Skin epidermis (tissue), 12 donors: ENCODE data around the gene SLAMF9.

Source experiments
- H3K27ac ChIP-seq, 21 experiments: fragments of 200-600 bp; sonication (generic) in 11 of 21; one replicate each; pipeline ENCODE4 v1.5.0; 2020; ENCODE audit warnings: mild to moderate bottlenecking in 3 of 21, inconsistent platforms in 2 of 21, moderate library complexity in 2 of 21
- H3K4me3 ChIP-seq, 7 experiments: fragments of 200-600 bp; sonication (generic) in 2 of 7; one replicate each; pipeline ENCODE4 v1.5.0; 2020; ENCODE audit warnings: inconsistent platforms in 2 of 7, mild to moderate bottlenecking in 2 of 7, moderate library complexity in 1 of 7

Gene SLAMF9

GRCh38 chr1:159978107-159978398, 24.0 kb upstream of the SLAMF9 start:
- H3K4me3 ChIP-seq: no peak overlapping the region
- H3K27ac ChIP-seq: no peak overlapping the region

GRCh38 chr1:159977364-159978106, 23.5 kb upstream of the SLAMF9 start:
- Histone ChIP-seq H3K4me3 (no peak overlapping the region), H3K27ac (no peak overlapping the region)

DNA sequence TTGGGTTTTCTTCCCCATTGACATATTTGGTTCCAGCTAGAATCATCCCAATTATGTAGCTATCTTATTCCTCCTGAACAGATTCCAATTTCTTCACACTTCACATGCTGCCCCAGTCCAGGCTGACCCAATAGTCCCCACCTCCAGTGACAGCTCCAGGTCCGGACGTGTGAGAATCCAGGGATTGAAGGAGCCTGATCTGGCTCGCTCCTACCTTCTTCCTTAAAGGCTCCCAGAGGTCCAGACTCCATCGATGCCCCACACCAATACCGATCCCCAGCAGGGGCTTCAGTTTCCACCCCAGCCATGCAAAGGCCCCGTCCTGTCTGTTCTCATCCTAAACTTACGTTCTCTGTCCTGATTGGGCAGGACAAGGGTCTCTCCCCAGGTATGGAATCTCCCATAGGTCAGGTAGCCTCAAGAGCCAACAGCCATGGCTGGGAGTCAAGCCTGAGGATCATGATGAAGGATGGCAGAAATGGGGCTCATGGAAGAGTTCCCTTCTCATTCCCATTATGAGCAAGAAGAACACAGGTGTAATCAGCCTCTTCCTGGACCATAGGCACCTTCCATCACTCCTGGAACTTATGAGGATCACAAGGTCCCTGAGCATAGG, 20.4 kb upstream of the SLAMF9 start:
- H3K27ac ChIP-seq: no peak overlapping the region
- H3K4me3 ChIP-seq: no peak overlapping the region

DNA sequence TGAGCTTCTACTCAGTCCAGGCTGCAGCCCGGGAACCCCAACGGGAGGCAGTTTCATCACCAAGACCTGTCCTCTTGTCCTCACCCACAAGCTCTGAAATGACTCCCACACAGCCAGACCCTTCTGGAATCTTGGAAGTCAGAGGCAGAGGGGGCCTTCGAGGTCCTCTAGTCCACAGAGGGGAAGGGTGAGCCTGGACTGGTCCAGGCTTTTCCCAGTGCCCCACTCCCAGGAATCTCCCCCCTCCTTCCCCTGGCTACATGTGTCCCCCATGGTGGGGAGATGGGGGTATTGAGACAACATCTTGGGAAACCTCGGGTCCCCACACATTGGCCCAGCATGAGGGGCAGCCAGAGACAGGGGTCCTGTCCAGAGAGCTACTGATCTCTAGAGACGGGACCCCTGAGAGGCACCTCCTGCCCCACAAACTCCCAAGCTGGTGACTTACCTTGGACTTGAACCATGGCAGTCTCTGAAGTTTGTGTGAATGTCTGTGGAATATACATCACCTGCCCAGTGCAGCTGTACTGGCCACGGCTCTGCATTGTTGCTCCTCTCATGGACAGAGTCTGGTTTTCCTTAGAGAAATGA, 19.4 kb upstream of the SLAMF9 start:
- no peak overlapping the region for H3K27ac ChIP-seq
- no peak overlapping the region for H3K4me3 ChIP-seq

GRCh38 chr1:159972443-159973205, 18.6 kb upstream of the SLAMF9 start:
- H3K27ac ChIP-seq: no peak overlapping the region

GRCh38 chr1:159970932-159971342, 16.9 kb upstream of the SLAMF9 start:
- no peak overlapping the region for H3K4me3 ChIP-seq
- no peak overlapping the region for H3K27ac ChIP-seq

More at GRCh38 chr1:159972443-159973205, 18.6 kb upstream of the SLAMF9 start:
- H3K4me3 ChIP-seq: no peak overlapping the region

DNA sequence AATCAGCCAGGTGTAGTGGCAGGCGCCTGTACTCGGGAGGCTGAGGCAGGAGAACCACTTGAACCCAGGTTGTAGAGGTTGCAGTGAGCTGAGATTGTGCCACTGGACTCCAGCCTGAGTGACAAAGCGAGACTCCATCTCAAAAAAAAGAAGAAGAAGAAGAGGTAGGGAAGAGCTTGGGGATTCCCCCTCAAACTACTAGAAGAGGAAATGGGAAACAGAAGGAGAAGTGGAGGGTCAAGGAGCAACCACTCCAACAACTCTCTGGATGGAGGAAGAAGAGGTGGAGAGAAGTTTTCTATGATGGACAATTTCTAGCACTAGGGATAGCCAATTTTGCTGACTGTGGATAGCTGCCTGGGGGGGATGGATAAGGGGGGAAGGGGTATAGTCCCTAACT, 14.9 kb upstream of the SLAMF9 start:
- Histone ChIP-seq H3K27ac (no peak overlapping the region), H3K4me3 (no peak overlapping the region)

DNA sequence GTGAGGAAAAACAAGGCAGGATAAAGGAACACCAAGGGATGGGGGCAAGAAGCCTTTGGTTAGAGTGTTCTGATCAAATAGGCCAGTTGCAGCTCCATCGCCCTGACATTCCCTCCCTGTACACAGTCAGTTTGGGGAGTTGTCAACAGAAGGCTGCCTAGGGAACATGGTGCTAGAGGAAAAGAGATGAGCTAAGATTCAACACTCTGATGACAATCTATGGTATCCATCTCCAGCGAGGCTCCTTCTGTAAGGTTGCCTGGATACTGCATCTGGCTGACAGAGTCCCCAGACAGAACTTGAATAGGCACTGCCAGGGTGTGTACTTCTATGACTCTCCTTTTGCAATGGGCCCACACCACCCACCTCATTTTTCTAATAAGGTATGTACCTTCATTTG, 11.2 kb upstream of the SLAMF9 start:
- H3K27ac ChIP-seq: no peak overlapping the region
- H3K4me3 ChIP-seq: no peak overlapping the region

DNA sequence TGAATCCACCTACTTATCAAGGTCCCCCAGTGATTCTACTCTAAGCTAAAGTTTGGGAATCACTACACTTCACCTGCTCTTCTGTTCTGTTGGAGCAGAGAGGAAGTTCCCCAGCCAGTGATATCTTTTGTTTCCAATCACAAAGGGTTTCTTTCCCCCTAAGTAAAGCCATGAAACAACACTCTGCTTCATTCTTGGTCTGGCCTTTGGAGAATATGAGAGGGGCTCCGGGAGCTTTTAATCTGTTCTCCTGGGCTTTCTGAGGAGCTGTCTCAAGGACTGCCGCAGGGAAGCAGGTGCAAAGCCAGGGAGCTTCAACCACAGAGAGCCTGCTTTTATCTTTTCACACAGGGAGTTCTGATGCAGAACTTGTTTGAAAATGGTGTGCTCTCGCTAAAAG, 10.1 kb upstream of the SLAMF9 start:
- Histone ChIP-seq H3K4me3 (no peak overlapping the region), H3K27ac (peak overlapping the region in 1 of 21 experiments; percentile 0)

DNA sequence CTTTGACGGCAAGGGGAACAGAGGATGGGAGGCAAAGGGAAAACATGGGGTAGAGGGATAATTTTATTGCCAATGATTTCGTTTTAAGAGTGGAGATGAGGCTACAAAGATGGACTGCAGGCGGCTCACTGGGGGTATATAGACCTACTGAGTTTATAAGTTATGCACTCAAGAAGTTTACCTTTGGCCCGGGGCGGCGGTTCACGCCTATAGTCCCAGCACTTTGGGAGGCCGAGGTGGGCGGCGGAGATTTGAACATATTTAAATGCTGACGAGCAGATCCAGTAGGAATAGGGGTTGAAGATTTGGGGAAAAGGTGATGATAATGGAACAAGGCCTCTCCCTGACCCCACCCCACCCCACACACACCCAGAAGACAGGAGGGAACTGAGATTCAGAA, 8.1 kb upstream of the SLAMF9 start:
- H3K27ac ChIP-seq: peak overlapping the region in 5 of 21 experiments; percentile 49 to 78 (median 70)
- H3K4me3 ChIP-seq: peak overlapping the region in 3 of 7 experiments; percentile 8 to 29 (median 25)

DNA sequence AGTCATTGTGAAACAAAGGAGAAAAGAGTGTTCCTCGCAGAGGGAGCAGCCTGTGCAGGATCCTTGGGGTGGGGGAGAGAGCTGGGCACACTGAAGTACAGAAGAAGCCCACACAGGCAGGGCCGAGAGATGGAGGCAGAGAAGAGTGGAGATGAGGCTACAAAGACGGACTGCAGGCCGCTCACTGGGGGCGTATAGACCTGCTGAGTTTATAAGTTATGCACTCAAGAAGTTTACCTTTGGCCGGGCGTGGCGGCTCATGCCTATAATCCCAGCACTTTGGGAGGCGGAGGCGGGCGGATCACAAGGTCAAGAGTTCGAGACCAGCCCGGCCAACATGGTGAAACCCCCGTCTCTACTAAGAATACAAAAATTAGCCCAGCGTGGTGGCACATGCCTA, 7.6 kb upstream of the SLAMF9 start:
- H3K27ac ChIP-seq: peak overlapping the region in 13 of 21 experiments; percentile 0 to 78 (median 35)

DNA sequence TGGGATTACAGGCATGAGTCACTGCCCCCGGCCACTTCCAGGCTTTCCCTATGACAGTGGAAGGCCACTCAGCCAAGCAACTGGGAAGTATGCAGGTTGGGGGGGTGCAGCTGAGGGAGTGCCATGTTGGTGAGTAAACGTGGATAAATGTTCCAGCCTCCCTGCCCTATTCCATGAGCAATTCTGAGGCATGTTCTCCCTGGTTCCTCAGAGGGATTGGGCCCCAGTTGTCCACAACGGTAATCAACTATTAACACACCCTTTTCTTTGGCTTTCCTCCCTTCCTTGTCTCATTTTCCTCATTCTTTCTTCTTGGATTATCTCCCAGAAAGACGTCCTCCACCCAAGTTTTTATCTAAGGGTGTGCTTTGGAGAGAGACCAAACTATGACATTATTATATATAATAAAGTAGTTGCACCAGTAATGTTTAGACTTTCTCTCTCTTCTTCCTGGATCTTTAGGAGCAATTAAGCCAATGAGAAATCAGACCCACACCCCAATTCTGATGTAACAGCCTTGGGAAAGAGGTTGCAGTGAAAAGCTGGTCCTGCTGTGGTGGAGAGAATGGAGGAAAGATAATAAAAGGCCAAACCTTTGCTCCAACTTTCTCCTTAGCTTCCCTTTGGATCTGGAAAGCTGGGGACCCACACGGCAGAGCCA, 6.8 kb upstream of the SLAMF9 start:
- Histone ChIP-seq H3K4me3 (peak overlapping the region in 3 of 7 experiments; percentile 8 to 29 (median 25)), H3K27ac (peak overlapping the region in 13 of 21 experiments; percentile 0 to 78 (median 35))

More for the DNA sequence above, 7.6 kb upstream of the SLAMF9 start:
- H3K4me3 ChIP-seq: peak overlapping the region in 3 of 7 experiments; percentile 8 to 29 (median 25)

GRCh38 chr1:159959451-159959850, 5.4 kb upstream of the SLAMF9 start:
- Histone ChIP-seq H3K4me3 (no peak overlapping the region), H3K27ac (peak overlapping the region in 1 of 21 experiments; percentile 45)

GRCh38 chr1:159958719-159959380, 4.8 kb upstream of the SLAMF9 start:
- Histone ChIP-seq H3K4me3 (no peak overlapping the region), H3K27ac (peak overlapping the region in 3 of 21 experiments; percentile 23 to 45 (median 44))

DNA sequence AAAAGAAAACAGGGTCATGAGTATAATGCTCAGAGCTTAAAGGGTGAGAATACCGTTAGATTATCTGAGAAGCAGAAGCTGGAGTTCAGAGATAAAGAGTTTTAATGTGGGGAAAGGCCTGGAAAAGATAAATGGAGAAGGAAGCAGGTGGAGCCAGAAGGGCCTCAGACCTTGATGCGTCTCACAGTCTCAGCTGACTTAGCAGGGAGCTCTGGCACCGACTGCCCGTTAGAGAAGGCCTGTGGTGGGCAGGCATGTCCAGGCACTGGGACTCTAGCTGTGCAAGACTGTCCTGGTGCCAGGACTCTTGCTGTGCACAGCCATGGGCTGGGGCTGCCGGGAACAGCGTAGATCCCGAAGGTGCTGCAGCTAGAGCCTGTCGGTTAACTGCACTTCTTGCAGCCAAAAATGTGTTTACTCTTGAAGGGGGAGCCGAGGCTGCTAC, 3.8 kb upstream of the SLAMF9 start:
- H3K4me3 ChIP-seq: no peak overlapping the region

GRCh38 chr1:159955456-159955855, 1.4 kb upstream of the SLAMF9 start:
- no peak overlapping the region for H3K27ac ChIP-seq

More for the DNA sequence above, 3.8 kb upstream of the SLAMF9 start:
- H3K27ac ChIP-seq: no peak overlapping the region

DNA sequence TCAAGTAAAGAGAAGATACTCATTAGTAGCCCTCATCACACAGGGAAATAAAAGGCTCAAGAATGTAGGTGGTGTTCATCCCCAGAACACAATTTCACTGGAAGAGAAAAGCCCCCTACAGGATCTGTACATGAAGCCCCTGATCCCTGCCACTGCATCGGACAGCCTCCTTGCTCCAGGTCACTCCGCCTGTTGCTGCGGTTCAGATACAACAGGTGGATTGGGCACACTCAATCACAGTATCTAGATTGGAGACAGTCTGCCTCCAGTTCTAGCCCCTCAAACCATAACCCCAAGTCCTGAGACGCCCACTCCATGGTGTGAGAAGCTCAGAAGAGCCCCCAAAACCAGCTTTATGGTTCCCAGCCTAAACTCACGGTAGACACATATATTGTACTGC, 1.1 kb downstream of the SLAMF9 start:
- Histone ChIP-seq H3K27ac (no peak overlapping the region), H3K4me3 (no peak overlapping the region)

More at GRCh38 chr1:159955456-159955855, 1.4 kb upstream of the SLAMF9 start:
- H3K4me3 ChIP-seq: no peak overlapping the region

DNA sequence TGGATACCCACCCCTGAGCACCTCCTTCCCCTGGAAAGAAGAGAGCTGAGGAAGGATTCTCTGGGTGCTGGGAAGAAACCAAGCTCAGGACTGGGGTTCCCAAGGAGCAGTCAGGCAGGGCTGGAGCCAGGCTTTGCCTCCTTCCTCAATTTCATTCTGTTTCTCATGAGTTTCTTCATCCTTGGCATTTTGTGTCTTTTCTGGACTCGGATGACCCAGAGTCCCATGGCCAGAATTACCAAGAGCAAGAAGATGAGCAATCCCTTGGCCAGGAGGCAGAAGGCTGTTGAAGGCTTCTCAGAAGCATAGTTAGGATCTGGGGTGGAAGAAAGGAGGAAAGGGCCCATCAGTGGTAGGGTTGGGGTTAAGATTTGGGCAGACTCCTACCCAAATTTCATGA, 2.5 kb downstream of the SLAMF9 start:
- peak overlapping the region in 1 of 21 experiments; percentile 35 for H3K27ac ChIP-seq

GRCh38 chr1:159951016-159951415, 3.0 kb downstream of the SLAMF9 start:
- no peak overlapping the region for H3K4me3 ChIP-seq
- H3K27ac ChIP-seq: no peak overlapping the region

More for the DNA sequence above, 2.5 kb downstream of the SLAMF9 start:
- no peak overlapping the region for H3K4me3 ChIP-seq
